GM12874 (cell line): Measurements from ENCODE around the gene OXER1.

Source experiments
- CTCF ChIP-seq: IDR thresholded peaks from 2 replicates; pipeline ENCODE4 v1.5.1; 2011; ENCODE audit warnings: low read depth, mild to moderate bottlenecking, control low read depth, low read length, moderate library complexity; ENCODE audit not compliant: insufficient read depth

OXER1 gene

GRCh38 chr2:42768706-42769256, 4.8 kb upstream of the OXER1 start:
- TF ChIP-seq CTCF = no peak

- TF ChIP-seq CTCF = no peak
These were observed 4.2 kb upstream of the OXER1 start for GRCh38 chr2:42767899-42768705.

- no peak for TF ChIP-seq CTCF
These were observed 3.4 kb upstream of the OXER1 start for GRCh38 chr2:42767080-42767898.

- no peak for TF ChIP-seq CTCF
These were observed 1.8 kb upstream of the OXER1 start for GRCh38 chr2:42765686-42766085.

- TF ChIP-seq CTCF = no peak
These were observed 966 bp upstream of the OXER1 start for GRCh38 chr2:42764901-42765300.

- TF ChIP-seq CTCF = no peak
These were observed 821 bp downstream of the OXER1 start for GRCh38 chr2:42762823-42763804.
